NCI-H1436 (cell line): Measurements from ENCODE around the gene RAB7B.
A peak's percentile ranks its signal among the peaks of the same experiment; 100 is the strongest.
"Not testable (repeated sequence)": the region's sequence is repeated elsewhere in the genome, so short reads cannot be mapped to it uniquely, and the experiment has no call there.

ENCODE experiments used
- DNase-seq: peaks from one replicate; lab custom pipeline; 2025; lab: John Stamatoyannopoulos, UW

Gene RAB7B

DNA sequence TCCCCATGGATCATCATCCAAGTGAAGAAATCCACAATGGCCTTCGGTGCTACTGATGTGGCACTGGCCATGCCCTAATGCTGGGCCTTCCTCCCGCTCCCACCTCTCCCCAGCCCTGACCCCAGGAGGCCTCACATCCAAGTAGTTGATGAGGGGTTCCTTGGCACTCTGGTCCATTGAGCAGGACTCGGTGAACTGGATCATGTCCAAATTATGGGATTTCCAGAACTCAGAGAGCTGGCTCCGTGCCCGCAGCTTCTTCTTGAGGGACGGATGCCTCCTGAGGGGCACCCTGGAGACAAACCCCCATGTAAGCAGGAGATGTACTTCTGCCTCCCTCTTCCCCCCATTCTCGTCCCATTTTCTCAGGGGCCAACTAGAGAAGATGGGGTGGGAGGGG lies 19.6 kb upstream of the RAB7B start:
- no peak for DNase-seq

DNA sequence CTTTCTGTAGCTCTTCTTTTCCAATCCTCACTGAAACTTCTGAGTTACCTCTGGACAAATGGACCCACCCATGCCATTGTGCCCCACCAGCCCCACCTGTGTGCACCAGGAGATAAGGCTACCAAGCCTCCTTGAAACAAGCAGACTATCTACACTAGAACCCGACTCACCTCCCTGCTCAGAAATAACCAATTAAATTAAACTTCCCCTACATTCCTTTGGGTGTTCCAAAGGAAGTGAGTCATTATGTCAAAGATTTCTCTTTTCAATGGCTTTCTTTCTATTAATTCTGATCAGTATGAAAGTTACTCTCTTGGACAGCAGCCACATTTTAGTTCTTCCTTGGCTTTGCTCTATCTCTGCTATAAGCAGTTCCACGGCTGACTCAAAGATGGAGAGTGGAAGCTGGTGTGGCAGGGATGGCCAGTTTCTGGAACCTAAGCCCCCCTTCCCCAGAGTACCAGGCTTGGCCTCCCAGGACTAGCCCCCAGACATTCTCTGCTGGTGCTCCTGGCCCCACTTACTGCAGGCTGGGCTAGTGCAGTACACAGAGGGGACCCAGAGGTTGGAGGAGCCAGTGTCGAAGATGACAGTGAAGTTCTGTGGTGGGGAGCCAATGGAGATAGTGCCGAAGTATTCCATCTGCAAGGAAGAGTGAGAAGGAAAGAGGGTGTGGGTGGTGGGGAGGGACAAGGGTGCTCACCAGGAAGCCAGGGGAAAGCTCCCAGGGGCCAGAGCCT lies 18.6 kb upstream of the RAB7B start:
- DNase-seq = no peak

DNA sequence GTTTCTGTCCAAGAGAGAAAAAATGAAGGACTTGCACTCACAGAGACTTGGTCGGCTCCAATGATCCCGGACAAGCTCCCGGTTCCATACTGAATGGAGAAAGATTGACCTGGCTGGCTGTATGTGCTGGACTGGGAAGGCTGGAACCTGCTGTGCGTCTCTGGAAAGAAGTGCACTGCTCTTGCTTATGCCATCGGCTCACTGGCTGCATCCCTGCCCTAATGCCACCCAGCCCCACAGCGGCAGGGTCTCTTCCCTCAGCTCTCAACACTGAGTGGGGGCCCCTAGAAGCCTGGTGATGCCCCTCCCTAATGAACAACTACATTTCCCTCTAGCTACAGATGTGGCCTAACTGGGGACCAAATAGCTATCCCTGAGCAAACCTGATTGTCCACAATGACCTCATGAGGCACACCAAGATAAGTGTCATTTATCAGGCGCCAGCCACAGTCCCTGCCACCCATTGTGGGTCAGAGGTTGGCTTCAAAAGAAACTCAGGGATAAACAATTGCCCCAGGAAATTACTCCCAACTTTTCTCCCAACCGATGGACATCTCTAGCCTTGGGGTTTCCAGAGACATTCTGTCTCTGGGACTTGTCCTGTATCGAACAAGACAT lies 17.9 kb upstream of the RAB7B start:
- DNase-seq = no peak

DNA sequence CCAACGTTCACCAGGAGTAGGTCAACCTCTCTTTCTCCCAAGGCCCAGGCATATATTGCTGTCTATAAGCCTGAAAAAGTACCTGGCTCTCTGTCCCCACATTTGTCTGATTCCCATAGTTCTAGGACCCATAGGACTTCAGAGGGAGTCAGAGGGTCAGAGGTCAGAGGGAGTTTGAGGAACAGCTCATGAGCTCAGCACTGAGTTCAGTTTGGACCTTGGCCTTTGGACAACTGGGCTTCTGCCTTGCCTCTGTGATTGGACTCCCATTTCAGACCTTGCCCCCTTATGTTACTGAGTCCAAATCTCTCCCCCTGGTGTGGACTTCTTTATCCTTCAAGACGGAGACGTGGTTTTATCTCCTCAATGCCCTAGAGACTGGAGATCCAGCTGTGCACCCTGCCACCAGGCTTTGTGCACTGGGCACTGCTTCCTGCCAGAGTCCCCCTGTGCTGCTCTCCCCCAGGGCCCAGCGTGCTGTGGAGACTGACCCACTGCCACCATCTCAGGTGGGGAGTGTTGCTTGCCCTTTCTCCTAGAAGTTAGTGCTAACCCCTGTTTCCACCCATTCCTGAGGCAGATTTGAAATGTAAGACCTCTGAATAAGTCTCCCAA lies 17.3 kb upstream of the RAB7B start:
- DNase-seq = no peak

DNA sequence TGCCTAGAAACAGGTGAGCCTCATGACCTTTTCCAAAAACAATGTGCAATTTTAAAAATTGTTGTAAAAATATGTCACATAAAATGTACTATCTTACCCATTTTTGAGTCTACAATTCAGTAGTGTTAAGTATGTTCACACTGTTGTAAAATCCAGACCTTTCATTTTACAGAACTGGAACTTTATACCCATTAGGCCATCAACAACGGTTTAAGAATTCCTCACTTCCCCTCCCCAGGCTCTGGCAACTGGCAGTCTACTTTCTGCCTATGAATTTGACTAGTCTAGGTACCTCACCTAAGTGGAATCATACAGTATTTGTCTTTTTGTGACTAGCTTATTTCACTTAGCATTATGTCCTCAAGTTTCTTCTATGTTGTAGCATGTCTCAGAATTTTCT lies 11.9 kb upstream of the RAB7B start:
- no peak for DNase-seq

DNA sequence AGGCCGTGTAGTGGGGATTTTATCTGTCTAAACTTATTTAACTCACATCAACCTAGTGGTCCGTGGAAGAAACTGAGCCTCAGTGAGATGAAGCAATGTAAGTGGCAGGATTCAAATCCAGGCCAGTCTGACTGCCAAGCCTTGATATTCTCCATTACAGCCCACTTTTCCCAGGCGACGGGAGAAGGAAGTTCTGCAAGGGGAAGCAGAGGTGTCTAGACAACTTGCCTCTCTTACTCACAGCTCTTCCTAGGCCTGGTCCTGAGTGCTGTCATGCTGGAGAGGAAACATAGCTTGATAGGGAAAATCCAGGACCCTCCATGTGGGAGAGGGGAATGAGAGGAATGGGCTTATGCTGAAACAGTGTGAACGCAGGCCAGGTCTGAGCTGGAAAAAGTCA lies 11.4 kb upstream of the RAB7B start:
- DNase-seq = no peak

DNA sequence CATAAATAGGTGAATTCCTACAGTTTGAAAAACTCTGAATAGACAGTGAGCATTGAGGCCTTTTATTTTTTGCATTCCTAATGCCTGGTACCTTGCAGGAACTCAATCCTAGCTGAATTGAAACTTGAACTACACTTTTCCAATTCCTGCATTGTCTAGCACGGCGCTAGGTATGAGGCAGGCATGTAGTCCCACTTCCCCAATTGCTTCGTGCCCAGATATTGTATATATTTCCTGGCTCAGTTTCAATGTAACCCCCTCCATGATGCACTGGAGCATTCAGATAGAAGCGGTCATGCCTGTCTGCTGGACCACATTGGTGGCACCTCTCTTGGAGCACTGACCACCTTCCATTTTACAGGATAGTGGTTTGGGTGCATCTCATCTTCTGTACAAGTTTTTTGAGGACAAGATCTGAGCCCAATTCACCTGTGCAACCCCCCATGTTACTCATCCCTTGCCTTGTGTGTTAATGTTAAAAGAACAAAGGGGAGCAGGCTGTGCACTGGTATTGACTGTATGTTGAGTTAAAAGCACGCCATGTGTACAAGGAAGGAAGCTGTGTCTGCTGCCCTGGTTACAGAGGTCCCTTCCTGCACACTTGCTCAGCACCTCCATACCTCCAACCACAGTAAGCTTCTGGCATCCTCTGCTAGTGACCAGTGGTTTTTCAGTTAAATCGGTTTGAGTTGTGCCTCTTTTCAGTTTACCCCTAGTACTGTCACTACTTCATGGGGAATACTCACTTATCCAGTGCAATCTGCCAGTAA lies 10.0 kb upstream of the RAB7B start:
- DNase-seq = no peak

DNA sequence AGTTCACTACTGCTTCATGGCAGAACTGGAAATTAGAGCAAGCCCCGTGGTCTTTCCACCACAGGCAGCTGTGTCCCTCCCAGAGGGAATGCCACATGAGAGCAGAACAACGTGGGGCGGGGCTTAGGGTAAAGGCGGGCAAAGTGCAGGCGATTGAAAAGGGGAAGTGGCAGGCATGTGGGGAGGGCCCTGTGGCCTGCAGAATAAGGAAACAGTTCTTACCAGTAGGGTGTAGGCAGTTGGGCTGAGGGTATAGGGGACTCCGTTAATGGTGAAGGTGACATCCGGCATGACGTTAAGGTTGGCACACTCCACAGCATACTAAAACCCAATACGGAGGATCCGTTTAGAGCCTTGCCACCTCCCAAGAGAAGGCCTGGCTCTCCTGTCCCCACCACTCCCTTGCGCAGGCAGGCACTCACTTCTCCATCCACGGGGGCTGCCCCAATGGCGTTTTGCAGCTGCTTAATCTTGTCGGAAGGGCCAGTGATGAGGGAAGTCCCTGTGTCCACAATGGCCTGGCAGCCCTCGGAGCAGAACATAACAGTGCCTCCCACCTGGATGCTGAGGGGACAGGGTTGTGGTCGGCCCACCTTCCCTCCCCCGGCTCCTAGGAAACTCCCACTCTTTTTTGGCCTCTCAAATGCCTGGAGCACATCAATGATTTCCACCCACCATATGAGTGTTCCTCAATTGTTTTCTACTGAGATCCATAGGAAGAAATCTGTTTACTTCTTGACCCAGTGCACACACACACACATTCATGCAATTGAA lies 9.1 kb upstream of the RAB7B start:
- DNase-seq = peak; percentile 6

DNA sequence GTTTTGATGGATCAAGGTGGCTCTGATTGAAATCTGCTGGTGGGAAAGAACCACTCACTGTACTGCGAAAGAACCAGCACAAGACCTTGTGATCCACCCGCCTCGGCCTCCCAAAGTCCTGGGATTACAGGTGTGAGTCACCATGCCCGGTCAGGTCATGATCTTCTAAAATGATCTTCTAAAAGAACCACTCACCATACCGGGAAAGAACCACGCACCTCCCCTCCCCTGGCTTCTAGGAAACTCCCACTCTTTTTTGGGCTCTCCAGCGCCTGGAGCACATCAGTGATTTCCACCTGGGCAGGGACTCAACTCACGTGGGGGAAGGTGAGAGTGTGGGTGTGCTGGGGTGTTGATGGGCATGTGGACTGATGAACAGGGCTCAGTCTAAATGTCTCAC lies 7.9 kb upstream of the RAB7B start:
- no peak for DNase-seq

DNA sequence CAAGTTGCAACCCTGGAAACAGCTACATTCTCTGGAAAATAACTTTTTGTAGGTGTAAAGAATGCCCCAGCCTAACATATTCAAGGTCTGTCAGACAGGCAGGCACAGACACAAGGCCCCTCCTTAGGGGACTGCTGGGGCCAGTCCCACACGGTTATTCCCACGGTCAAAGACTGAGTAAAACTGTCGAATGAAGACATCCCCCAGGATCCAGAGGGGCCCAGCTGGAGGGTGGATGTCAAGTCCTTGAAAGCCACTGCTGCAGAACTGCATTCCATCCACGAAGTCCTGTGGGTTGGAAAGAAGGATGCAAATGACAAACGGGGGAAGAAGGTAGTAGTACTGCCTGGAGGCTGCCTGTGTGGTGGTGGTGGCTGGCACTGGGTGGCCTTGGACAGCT lies 6.9 kb upstream of the RAB7B start:
- no peak for DNase-seq

DNA sequence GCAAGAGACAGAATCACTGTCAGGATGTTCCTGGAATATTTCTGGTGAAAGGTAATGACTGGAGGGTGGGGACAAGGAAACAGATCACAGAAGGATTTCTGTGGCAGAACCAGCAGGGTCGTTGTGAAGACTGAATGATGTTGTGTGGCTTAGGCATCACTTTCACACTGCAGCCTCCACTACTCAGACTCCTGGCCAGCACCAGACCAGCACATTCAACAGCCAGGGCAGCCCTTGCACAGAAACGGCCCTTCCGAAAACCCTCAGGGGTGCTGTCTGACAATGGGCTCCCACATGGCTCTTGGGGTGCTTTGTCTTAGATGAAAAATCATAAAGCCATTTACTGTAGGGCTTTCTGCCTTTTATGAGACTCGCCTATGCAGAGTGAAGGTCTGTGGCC lies 3.8 kb upstream of the RAB7B start:
- DNase-seq = no peak

DNA sequence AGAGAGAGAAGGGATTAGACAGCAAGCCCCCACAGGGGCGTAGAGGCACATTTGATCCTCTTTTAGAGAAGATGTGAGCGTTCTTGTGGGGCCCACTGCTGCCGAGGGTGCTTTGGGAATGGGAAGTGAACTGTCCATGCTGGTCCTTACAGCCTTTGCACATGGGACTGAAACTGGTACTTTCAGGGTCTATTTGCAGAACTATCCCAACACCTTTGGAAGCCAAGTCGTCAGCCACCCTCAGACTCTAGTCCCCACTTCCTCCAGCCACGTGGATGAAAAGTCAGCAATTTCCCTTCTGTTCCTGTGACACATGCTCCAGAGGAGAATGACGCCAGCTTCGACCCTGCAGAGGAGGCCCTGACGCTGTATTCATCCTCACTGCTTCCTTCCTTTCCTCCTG lies 2.6 kb upstream of the RAB7B start:
- DNase-seq = no peak

DNA sequence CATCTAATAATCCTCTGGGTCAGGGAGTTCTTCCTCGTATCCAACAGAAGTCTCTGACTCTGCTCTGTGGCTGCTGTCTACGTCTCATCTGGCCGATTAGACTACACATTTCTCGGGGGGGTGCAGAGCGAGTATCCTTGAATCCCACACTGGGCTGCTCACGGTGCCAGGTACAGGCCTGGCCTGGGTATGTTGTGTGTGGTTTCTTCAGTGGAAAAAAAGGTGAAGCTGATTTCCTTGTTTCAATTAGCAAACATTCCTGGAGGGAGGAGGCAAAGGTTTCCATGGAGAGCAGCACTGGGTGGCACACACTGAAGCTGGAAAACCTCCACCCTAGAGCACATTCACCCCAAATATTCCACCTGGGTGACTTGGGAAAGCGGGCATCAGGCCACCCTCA lies 2.0 kb upstream of the RAB7B start:
- DNase-seq = no peak

DNA sequence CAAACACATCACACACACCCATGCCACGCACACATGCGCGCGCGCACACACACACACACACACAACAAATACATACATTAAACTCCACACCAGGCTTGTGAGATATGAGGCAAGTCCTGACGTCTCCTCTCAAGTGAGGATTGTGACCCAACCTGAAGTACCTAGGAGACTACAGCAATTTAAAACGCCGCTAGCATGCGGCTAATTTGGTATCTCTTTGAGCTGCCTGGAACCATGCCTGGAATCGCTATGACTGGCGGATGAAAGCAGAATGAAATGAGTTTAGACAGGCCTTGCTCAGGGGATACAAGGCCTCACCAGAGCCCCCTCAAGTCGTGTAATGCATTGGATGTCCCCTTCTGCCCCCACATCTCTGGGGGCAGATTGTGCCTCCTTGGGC lies 1.6 kb upstream of the RAB7B start:
- DNase-seq = peak; percentile 39

DNA sequence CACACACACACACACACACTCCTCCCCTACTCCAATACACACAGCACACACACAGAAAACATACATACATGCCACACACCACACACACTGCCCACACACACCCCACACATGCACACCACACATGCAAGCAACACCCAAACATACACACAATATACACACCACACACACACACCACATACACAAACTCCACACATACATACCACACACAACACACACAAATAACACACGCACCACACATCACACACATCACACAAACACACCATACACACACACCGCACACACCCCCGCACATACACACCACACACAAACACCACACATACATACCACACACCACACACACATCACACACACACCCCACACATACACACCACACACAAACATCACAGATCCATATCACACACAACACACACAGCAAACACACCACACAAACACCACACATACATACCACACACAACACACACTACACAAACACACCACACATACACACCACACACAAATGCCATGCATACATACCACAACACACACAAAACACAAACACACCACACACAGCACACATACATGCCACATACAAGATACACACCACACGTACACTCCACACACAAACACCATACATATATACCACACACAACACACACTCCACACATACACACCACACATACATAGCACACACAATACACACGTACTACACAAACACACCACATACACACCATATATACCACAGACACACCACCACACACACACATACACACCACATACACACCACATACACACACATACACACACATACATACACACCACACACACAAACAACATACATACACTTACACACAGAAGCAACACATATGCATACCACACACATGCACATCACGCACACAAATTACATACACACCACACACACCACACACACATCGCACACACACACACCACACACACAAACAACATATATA lies 932 bp upstream of the RAB7B start:
- no peak for DNase-seq

DNA sequence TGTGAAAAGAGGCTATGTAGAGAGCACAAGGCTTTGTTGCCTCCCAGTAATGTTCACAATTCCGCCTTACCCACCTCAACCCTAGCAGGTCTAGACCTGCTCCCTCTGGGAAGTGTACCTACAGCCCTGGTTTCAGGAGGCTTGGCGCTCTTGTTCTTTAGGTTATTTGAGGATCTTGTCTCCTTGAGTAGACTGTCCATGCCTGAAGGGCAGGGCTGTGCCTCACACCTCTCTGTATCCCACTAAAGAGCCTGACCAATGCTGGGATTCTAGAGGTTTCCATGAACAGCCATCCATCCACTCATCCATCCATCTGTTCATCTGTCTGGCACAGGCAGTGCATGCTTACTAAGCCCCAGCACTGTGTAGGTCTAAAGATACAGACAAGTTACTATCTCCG lies 1.0 kb downstream of the RAB7B start:
- no peak for DNase-seq

DNA sequence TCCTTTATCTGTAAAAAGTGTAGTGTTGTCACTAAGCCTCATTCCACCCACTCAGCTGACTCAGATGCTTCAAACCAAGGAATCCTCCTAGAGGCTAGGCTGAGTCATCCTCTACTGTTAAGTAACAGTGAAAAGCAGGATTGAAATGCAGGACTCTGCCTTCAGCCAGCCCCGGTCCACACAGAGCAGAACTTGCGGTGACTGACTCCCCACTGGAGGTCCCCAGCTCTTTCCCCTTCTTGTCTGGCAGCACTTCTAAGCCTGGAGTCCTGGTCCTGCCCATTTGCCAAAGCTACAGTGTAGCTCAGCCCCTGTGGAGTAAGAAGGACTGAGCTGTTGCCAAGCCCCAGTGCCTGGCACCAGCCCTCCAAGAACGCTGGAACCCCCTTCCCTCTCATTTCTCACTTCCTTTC lies 1.7 kb downstream of the RAB7B start:
- no peak for DNase-seq

DNA sequence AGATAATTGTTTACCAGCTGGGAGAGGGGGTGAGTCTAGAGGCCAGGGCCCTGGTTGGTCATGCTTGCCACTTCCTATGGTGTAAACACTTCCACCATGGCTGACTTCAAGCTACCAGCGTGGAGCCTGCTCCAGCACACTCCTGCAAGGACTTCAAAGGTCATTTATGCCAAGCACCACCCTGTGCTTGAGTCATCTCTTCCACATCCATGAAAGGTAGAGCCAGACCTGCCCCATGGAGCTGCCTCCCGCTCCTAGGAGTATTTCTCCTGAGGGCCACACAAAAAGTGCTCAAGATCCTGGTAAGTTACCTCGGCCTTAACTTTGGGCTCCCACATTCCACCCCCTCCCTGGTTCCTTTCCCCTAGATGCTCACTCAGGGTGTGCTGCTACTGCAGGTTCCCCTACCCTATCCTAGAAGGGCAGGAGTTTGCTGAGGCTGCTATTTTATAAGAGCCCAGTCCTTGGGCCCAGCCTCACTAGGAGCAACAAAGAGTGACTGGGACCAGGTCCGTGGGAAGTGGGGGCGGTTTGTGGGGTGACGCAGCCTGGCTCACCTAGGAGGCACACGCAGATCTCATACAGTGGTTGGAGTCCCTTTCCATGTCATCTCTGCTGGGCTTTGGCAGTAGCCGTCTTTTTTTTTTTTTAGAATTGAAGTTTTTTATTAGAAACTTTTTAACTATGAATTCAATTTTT lies 2.4 kb downstream of the RAB7B start:
- no peak for DNase-seq

DNA sequence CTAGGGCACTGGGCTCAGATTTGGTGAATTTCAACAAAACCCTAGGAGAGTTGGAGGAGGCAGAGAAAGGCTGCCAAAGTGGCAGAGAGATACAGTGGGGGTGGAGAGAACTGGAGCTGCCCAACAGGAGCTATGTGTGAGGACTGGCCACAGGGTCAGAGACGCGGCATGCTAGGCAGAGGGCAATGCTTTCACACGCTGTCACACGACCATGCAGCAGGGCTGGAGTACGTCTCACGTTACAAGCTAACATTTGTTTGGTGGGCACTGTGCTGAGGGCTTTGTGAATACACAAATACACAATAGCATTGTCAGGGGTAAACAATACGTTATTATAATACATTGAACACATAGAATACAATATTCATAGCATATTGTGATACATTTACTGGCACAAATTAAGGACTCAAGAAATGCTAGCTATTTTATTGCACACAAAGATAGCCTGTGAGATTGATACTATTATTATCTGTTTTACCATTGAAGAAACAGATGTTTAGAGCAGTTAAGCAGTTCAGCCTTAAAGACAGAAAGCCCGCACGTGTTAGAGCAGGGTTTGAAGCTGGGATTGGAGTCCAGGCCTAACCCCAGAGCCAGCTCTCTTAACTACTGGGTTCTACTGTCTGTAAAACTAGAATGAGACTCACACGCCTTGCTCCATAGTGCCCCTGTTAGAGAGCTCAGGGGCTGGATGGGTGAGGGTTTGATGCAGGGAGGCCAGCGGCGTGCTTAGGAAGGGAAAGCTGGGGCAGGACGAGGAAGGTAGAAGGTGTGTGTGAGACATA lies 4.5 kb downstream of the RAB7B start:
- DNase-seq = peak; percentile 17

DNA sequence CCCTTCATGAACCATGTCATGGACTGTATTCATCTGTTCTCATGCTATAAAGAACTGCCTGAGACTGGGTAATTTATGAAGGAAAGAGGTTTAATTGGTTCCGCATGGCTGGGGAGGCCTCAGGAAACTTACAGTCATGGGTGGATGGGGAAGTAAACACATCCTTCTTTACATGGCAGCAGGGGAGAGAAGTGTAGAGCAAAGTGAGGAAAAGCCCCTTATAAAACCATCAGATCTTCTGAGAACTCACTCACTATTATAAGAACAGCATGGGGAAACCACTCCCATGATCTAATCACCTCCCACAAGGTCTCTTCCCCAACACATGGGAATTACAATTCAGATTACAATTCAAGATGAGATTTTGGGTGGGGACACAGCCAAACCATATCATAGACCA lies 6.6 kb downstream of the RAB7B start:
- DNase-seq = not testable (repeated sequence)
